Ishikawa (cell line): Measurements from ENCODE around the gene MED13L.

Experiments
- CEBPB ChIP-seq: IDR thresholded peaks from 2 replicates; pipeline ENCODE4 v1.6.1; 2012
- CREB1 ChIP-seq: IDR thresholded peaks from 2 replicates; pipeline ENCODE4 v1.6.1; 2012; ENCODE audit warnings: low read depth
- EGR1 ChIP-seq: IDR thresholded peaks from 2 replicates; pipeline ENCODE4 v1.6.1; 2012
- EP300 ChIP-seq: IDR thresholded peaks from 2 replicates; pipeline ENCODE4 v1.6.1; 2012; ENCODE audit warnings: borderline replicate concordance
- FOXM1 ChIP-seq: IDR thresholded peaks from 2 replicates; pipeline ENCODE4 v1.6.1; 2012; ENCODE audit warnings: low read depth, borderline replicate concordance
- MAX ChIP-seq: IDR thresholded peaks from 2 replicates; pipeline ENCODE4 v1.6.1; 2012
- NFIC ChIP-seq: IDR thresholded peaks from 2 replicates; pipeline ENCODE4 v1.6.1; 2012
- RAD21 ChIP-seq: IDR thresholded peaks from 2 replicates; pipeline ENCODE4 v1.6.1; 2012; ENCODE audit warnings: low read depth
- REST ChIP-seq: IDR thresholded peaks from 2 replicates; pipeline ENCODE4 v1.6.1; 2012; ENCODE audit warnings: low read depth, mild to moderate bottlenecking
- TAF1 ChIP-seq: IDR thresholded peaks from 2 replicates; pipeline ENCODE4 v1.6.1; 2012; ENCODE audit warnings: low read depth, mild to moderate bottlenecking
- TCF12 ChIP-seq: IDR thresholded peaks from 2 replicates; pipeline ENCODE4 v1.6.1; 2012; ENCODE audit warnings: low read depth
- TEAD4 ChIP-seq: IDR thresholded peaks from 2 replicates; pipeline ENCODE4 v1.6.1; 2012
- USF1 ChIP-seq: IDR thresholded peaks from 2 replicates; pipeline ENCODE4 v1.6.1; 2012
- YY1 ChIP-seq: IDR thresholded peaks from 2 replicates; pipeline ENCODE4 v1.6.1; 2012; ENCODE audit warnings: low read depth
- ZBTB7A ChIP-seq: IDR thresholded peaks from 2 replicates; pipeline ENCODE4 v1.6.1; 2012; ENCODE audit warnings: low read depth

Gene MED13L

GRCh38 chr12:116046039-116046438, 231.5 kb downstream of the MED13L start:
- TF ChIP-seq MAX (no peak), REST (no peak), CREB1 (no peak), YY1 (no peak), NFIC (no peak), FOXM1 (no peak), ZBTB7A (no peak)

- TF ChIP-seq TEAD4 (no peak), CREB1 (no peak), USF1 (no peak)
Observed at GRCh38 chr12:116045150-116045549, 232.3 kb downstream of the MED13L start.

- no peak for TF ChIP-seq TCF12
Observed at GRCh38 chr12:116043659-116044535, 233.6 kb downstream of the MED13L start.

- TF ChIP-seq ZBTB7A (no peak), FOXM1 (no peak), MAX (no peak), NFIC (no peak), RAD21 (no peak), TCF12 (no peak), YY1 (no peak), CEBPB (no peak), USF1 (no peak), EGR1 (no peak), CREB1 (no peak), EP300 (no peak), REST (no peak), TAF1 (no peak), TEAD4 (no peak)
Observed at GRCh38 chr12:116040402-116040801, 237.1 kb downstream of the MED13L start.

- TF ChIP-seq REST (no peak), FOXM1 (no peak), TAF1 (no peak)
Observed at GRCh38 chr12:116039081-116039480, 238.4 kb downstream of the MED13L start.
